Esophagus muscularis mucosa (tissue), 4 donors: Measurements from ENCODE around the gene MORN5. TPM values are rescaled to one million over a fixed set of nuclear protein-coding genes. Genes with fewer than 3 reads are reported as not detected.

ENCODE experiments used
- DNase-seq: peaks from one replicate; pipeline ENCODE4 v3.0.0-alpha.2; 2017; ENCODE audit errors: extremely low spot score
- H3K27ac ChIP-seq, 4 donors: fragments of 200-600 bp; sonication (generic); replicated peaks in 1 of 4; 1 replicate in 3 of 4; 2 replicates in 1 of 4; pipeline ENCODE4 v1.5.1; 2016 to 2019; ENCODE audit warnings: mild to moderate bottlenecking in 1 of 4
- H3K27me3 ChIP-seq, 4 donors: fragments of 200-600 bp; sonication (generic); one replicate each; pipeline versions ENCODE4 v1.5.1 to v1.6.0; 2016 to 2019
- H3K36me3 ChIP-seq, 4 donors: fragments of 200-600 bp; sonication (generic); one replicate each; pipeline ENCODE4 v1.5.1; 2016 to 2019
- H3K4me1 ChIP-seq, 4 donors: fragments of 200-600 bp; sonication (generic); one replicate each; pipeline ENCODE4 v1.5.1; 2016 to 2019
- H3K4me3 ChIP-seq, 4 donors: fragments of 200-600 bp; sonication (generic); 1 replicate in 2 of 4; 2 replicates in 2 of 4; pipeline ENCODE4 v1.5.1; 2016 to 2019; ENCODE audit warnings: mild to moderate bottlenecking in 4 of 4, moderate library complexity in 1 of 4
- H3K9me3 ChIP-seq, 4 donors: fragments of 200-600 bp; sonication (generic); 1 replicate in 3 of 4; 2 replicates in 1 of 4; pipeline ENCODE4 v1.5.1; 2016 to 2019
- CTCF ChIP-seq, 3 experiments: fragments of 200-600 bp in 2 of 3; fragments of 450-650 bp in 1 of 3; sonication (generic) in 2 of 3; IDR thresholded peaks; one replicate each; pipeline ENCODE4 v1.5.1; 2017 to 2019; ENCODE audit warnings: antibody characterized with exemption in 3 of 3, mild to moderate bottlenecking in 2 of 3, moderate library complexity in 1 of 3
- EP300 ChIP-seq: sonication (generic); formaldehyde crosslinking; IDR thresholded peaks from one replicate; pipeline ENCODE4 v1.6.1; 2017; ENCODE audit warnings: antibody characterized with exemption
- POLR2A ChIP-seq: fragments of 450-650 bp; IDR thresholded peaks from one replicate; pipeline ENCODE4 v1.6.1; 2017; ENCODE audit warnings: antibody characterized with exemption, moderate library complexity, mild to moderate bottlenecking, low read depth
- POLR2AphosphoS5 ChIP-seq, 2 donors: sonication (generic); formaldehyde crosslinking; IDR thresholded peaks; one replicate each; pipeline ENCODE4 v1.6.1; 2017; ENCODE audit warnings: antibody characterized with exemption in 2 of 2
- WGBS: methylation state at CpG from one replicate; pipeline ENCODE4 v1.1.5; 2018; 5-methylcytosine and 5-hydroxymethylcytosine counted together
- intact Hi-C: fragments of 100-400 bp; cut with DNase I; formaldehyde crosslinking; loops from one replicate; pipeline ENCODE4 v1.15.1; 2023
- total RNA-seq, 4 donors: library from RNA; depleted of rRNA; stranded (reverse); fragments of >200 nt; gene quantifications; one replicate each; pipeline versions ENCODE4 v1.1.0 to v1.2.1, GENCODE V29; 2016

Gene MORN5
- total RNA-seq, 4 donors from 2014 or later = 3.9 to 5.8 TPM; not detected in 2

GRCh38 chr9:122124048-122124447 is 35.7 kb upstream of the MORN5 start:
- Histone ChIP-seq H3K4me1 (peaks cover 29 to 36% (median 33%) of the 10 kb centered on the region in 4 donors), H3K27ac (no peak overlapping the region), H3K4me3 (no peak overlapping the region), H3K9me3 (no peaks in the 10 kb centered on the region), H3K36me3 (no peaks in the 10 kb centered on the region), H3K27me3 (peaks cover 0 to 23% (median 2%) of the 10 kb centered on the region in 4 donors)
- intact Hi-C loops = loop anchor here (2.0 kb wide), 1 partner anchor 329 kb away; no protein-coding TSS in a partner anchor
- no peak for DNase-seq
- TF ChIP-seq EP300 (no peak), POLR2AphosphoS5 (IDR thresholded peaks at IDR 0.05) (no peak)
- whole genome bisulfite sequencing = 88% methylated on average over 1 of the region's 1 CpG

GRCh38 chr9:122124528-122124927 is 35.2 kb upstream of the MORN5 start:
- Histone ChIP-seq H3K9me3 (no peaks in the 10 kb centered on the region), H3K27ac (no peak overlapping the region), H3K27me3 (peaks cover 0 to 23% (median 2%) of the 10 kb centered on the region in 4 donors), H3K36me3 (no peaks in the 10 kb centered on the region), H3K4me3 (no peak overlapping the region), H3K4me1 (peaks cover 32 to 36% (median 33%) of the 10 kb centered on the region in 4 donors)
- DNase-seq = no peak
- 77% methylated on average over 6 of the region's 7 CpGs for WGBS
- intact Hi-C loops = loop anchor here (2.0 kb wide), 1 partner anchor 328 kb away; no protein-coding TSS in a partner anchor
- TF ChIP-seq CTCF (IDR thresholded peaks at IDR 0.05) = no peak
- TF ChIP-seq EP300 = no peak

GRCh38 chr9:122125158-122125508 is 34.6 kb upstream of the MORN5 start:
- no peak overlapping the region for H3K27ac ChIP-seq
- no peak for DNase-seq
- 0% methylated on average over 2 of the region's 8 CpGs for WGBS
- no peaks in the 10 kb centered on the region for H3K9me3 ChIP-seq
- intact Hi-C loops = loop anchor here (1.0 to 2.0 kb wide), 2 partner anchors 225 to 328 kb away; no protein-coding TSS in a partner anchor
- H3K27me3 ChIP-seq = peaks cover 0 to 23% (median 2%) of the 10 kb centered on the region in 4 donors
- H3K36me3 ChIP-seq = no peaks in the 10 kb centered on the region
- H3K4me1 ChIP-seq = peaks cover 32 to 36% (median 33%) of the 10 kb centered on the region in 4 donors
- no peak overlapping the region for H3K4me3 ChIP-seq
- peak; percentile 95 to 98 (median 96) for TF ChIP-seq CTCF (IDR thresholded peaks at IDR 0.05)
- no peak for TF ChIP-seq EP300
- TF ChIP-seq POLR2AphosphoS5 (IDR thresholded peaks at IDR 0.05) = peak in 1 of 2 donors; percentile 54

- H3K9me3 ChIP-seq = no peaks in the 10 kb centered on the region
- WGBS = 51% methylated on average over 16 of the region's 21 CpGs
- TF ChIP-seq POLR2A = no peak
- TF ChIP-seq EP300 = no peak
- no peak for TF ChIP-seq CTCF (IDR thresholded peaks at IDR 0.05)
- no peak for TF ChIP-seq POLR2AphosphoS5 (IDR thresholded peaks at IDR 0.05)
- peak overlapping the region in 2 of 4 donors; percentile 40 to 50 for H3K4me3 ChIP-seq
- peaks cover 0 to 23% (median 2%) of the 10 kb centered on the region in 4 donors for H3K27me3 ChIP-seq
- H3K4me1 ChIP-seq = peaks cover 32 to 38% (median 35%) of the 10 kb centered on the region in 4 donors
- no peak for DNase-seq
- no peak overlapping the region for H3K27ac ChIP-seq
- intact Hi-C loops = loop anchor here (1.0 to 2.0 kb wide), 2 partner anchors 225 to 327 kb away; no protein-coding TSS in a partner anchor
- no peaks in the 10 kb centered on the region for H3K36me3 ChIP-seq
These were observed 34.0 kb upstream of the MORN5 start for GRCh38 chr9:122125509-122126330.

GRCh38 chr9:122126331-122127261 is 33.1 kb upstream of the MORN5 start:
- 12% methylated on average over 40 of the region's 64 CpGs for WGBS
- no peaks in the 10 kb centered on the region for H3K36me3 ChIP-seq
- peaks cover 0 to 23% (median 2%) of the 10 kb centered on the region in 4 donors for H3K27me3 ChIP-seq
- no peak overlapping the region for H3K27ac ChIP-seq
- DNase-seq = no peak
- no peaks in the 10 kb centered on the region for H3K9me3 ChIP-seq
- H3K4me3 ChIP-seq = peak overlapping the region; percentile 39 to 50 (median 44)
- H3K4me1 ChIP-seq = peaks cover 39 to 47% (median 44%) of the 10 kb centered on the region in 4 donors
- peak in 2 of 3 experiments; percentile 9 to 22 for TF ChIP-seq CTCF (IDR thresholded peaks at IDR 0.05)
- no peak for TF ChIP-seq EP300
- TF ChIP-seq POLR2A = no peak
- TF ChIP-seq POLR2AphosphoS5 (IDR thresholded peaks at IDR 0.05) = no peak
- intact Hi-C loops = no loop called here
